GM12878 (cell line): ENCODE measurements around the gene LDB2.

Source experiments
- CBFB ChIP-seq: IDR thresholded peaks from 2 replicates; pipeline ENCODE4 v1.6.1; 2016; ENCODE audit warnings: antibody characterized with exemption, low read depth
- JUND ChIP-seq: IDR thresholded peaks from 2 replicates; pipeline ENCODE4 v1.6.1; 2012; ENCODE audit warnings: low read depth, mild to moderate bottlenecking, low read length, improper control_type of control experiment, moderate library complexity
- NFYB ChIP-seq: IDR thresholded peaks from 2 replicates; pipeline ENCODE4 v1.6.1; 2011; ENCODE audit warnings: low read depth, mild to moderate bottlenecking, low read length, improper control_type of control experiment, moderate library complexity; ENCODE audit not compliant: insufficient read depth
- POLR2A ChIP-seq: IDR thresholded peaks from 2 replicates; pipeline ENCODE4 v1.6.1; 2011; ENCODE audit warnings: low read depth, mild to moderate bottlenecking, low read length
- ZZZ3 ChIP-seq: IDR thresholded peaks from 2 replicates; pipeline ENCODE4 v1.6.1; 2011; ENCODE audit warnings: low read depth; ENCODE audit not compliant: control insufficient read depth, insufficient read length
- TF ChIP-seq, protein P1 (sequence below): IDR thresholded peaks from 2 replicates; pipeline ENCODE4 v1.6.1; 2011; ENCODE audit warnings: borderline replicate concordance, low read depth, mild to moderate bottlenecking, moderate library complexity, mixed read lengths, low read length; ENCODE audit not compliant: insufficient read depth; ENCODE audit errors: extremely low read length
- TF ChIP-seq, protein P2 (sequence below), 3 experiments: IDR thresholded peaks in 2 of 3; conservative IDR thresholded peaks in 1 of 3; 2 replicates each; pipeline ENCODE4 v1.5.1; 2011; ENCODE audit warnings: low read depth in 3 of 3, low read length in 3 of 3, mild to moderate bottlenecking in 3 of 3, control low read depth in 2 of 3, moderate library complexity in 2 of 3, inconsistent platforms in 1 of 3, mixed read lengths in 1 of 3; ENCODE audit not compliant: control insufficient read depth in 2 of 3, insufficient read depth in 1 of 3; ENCODE audit errors: extremely low read depth in 1 of 3
- TF ChIP-seq, protein P3 (sequence below): fragments of 450-650 bp; IDR thresholded peaks from 2 replicates; pipeline ENCODE4 v1.6.1; 2017; ENCODE audit warnings: mild to moderate bottlenecking
- TF ChIP-seq, protein P4 (sequence below): IDR thresholded peaks from 2 replicates; pipeline ENCODE4 v1.6.1; 2012; ENCODE audit warnings: low read depth, low read length, improper control_type of control experiment

DNA sequence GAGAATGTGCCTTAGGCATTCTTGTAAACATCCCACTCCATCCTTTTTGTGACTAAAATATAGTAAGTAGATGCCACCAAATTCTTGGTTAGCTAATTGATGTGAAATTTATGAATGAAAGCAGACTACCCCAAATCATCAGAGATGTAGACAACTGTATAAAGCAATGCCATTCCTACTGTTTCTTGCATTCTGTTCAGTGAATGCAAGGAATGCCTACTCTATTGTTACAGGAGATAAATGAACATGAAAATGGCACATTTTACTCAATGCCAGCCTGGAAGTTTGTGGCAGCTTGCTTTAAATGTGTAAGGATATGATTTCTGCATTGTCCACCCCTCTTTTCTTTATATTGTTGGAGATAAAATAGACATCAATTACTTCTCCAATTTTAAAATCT, 317.9 kb downstream of the LDB2 start:
- TF ChIP-seq POLR2A: no peak
- TF ChIP-seq CBFB: no peak
- TF ChIP-seq, protein P1, sequence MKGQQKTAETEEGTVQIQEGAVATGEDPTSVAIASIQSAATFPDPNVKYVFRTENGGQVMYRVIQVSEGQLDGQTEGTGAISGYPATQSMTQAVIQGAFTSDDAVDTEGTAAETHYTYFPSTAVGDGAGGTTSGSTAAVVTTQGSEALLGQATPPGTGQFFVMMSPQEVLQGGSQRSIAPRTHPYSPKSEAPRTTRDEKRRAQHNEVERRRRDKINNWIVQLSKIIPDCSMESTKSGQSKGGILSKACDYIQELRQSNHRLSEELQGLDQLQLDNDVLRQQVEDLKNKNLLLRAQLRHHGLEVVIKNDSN: no peak
- no peak for TF ChIP-seq JUND
- TF ChIP-seq, protein P2, sequence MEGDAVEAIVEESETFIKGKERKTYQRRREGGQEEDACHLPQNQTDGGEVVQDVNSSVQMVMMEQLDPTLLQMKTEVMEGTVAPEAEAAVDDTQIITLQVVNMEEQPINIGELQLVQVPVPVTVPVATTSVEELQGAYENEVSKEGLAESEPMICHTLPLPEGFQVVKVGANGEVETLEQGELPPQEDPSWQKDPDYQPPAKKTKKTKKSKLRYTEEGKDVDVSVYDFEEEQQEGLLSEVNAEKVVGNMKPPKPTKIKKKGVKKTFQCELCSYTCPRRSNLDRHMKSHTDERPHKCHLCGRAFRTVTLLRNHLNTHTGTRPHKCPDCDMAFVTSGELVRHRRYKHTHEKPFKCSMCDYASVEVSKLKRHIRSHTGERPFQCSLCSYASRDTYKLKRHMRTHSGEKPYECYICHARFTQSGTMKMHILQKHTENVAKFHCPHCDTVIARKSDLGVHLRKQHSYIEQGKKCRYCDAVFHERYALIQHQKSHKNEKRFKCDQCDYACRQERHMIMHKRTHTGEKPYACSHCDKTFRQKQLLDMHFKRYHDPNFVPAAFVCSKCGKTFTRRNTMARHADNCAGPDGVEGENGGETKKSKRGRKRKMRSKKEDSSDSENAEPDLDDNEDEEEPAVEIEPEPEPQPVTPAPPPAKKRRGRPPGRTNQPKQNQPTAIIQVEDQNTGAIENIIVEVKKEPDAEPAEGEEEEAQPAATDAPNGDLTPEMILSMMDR (IDR thresholded peaks at IDR 0.05 in 2 of 3, conservative IDR thresholded peaks at IDR 0.05 in 1 of 3; ENCODE audit: control insufficient read depth in 2 of 3, extremely low read depth in 1 of 3, insufficient read depth in 1 of 3, low read depth in 3 of 3, low read length in 3 of 3): no peak
- TF ChIP-seq NFYB: no peak
- TF ChIP-seq, protein P3, sequence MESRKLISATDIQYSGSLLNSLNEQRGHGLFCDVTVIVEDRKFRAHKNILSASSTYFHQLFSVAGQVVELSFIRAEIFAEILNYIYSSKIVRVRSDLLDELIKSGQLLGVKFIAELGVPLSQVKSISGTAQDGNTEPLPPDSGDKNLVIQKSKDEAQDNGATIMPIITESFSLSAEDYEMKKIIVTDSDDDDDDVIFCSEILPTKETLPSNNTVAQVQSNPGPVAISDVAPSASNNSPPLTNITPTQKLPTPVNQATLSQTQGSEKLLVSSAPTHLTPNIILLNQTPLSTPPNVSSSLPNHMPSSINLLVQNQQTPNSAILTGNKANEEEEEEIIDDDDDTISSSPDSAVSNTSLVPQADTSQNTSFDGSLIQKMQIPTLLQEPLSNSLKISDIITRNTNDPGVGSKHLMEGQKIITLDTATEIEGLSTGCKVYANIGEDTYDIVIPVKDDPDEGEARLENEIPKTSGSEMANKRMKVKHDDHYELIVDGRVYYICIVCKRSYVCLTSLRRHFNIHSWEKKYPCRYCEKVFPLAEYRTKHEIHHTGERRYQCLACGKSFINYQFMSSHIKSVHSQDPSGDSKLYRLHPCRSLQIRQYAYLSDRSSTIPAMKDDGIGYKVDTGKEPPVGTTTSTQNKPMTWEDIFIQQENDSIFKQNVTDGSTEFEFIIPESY: no peak
- no peak for TF ChIP-seq ZZZ3
- TF ChIP-seq, protein P4, sequence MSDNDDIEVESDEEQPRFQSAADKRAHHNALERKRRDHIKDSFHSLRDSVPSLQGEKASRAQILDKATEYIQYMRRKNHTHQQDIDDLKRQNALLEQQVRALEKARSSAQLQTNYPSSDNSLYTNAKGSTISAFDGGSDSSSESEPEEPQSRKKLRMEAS: no peak
